GM12878 (cell line): ENCODE data around the gene NCKAP5. TPM values are rescaled to one million over a fixed set of nuclear protein-coding genes. Genes with fewer than 3 reads are reported as not detected.

Experiments
- ATAC-seq: fragments of 200-7000 bp; cut with Tn5 transposase; 3 replicates; pipeline ENCODE4 v1.9.1; 2020; ENCODE audit warnings: mild to moderate bottlenecking, moderate library complexity
- BruUV-seq: library from RNA; stranded (reverse); fragments of 400-500 nt; replicated peaks from 2 replicates; lab custom pipeline; 2021; lab: Mats Ljungman, UMichigan
- CTCF ChIA-PET: fragments of 300-600 bp; sonication (Branson Sonifier 250); formaldehyde crosslinking; extraction: SDS; loops from one replicate; lab custom pipeline; 2021; ENCODE audit warnings: inconsistent platforms; lab: Yijun Ruan, JAX
- POLR2A ChIA-PET: fragments of 350-600 bp; formaldehyde crosslinking; extraction: SDS; loops from one replicate; lab custom pipeline; 2021; ENCODE audit warnings: inconsistent platforms; lab: Charles Lee
- RAD21 ChIA-PET: fragments of 300-600 bp; sonication (Branson Sonifier 250); formaldehyde crosslinking; loops from one replicate; lab custom pipeline; 2023; ENCODE audit warnings: antibody characterized with exemption; ENCODE audit not compliant: unreplicated experiment; lab: Charles Lee
- SMC1A ChIA-PET: fragments of 300-600 bp; sonication (Branson Sonifier 250); formaldehyde crosslinking; loops from one replicate; lab custom pipeline; 2023; ENCODE audit not compliant: unreplicated experiment, uncharacterized antibody; lab: Charles Lee
- DNase-seq: peaks from one replicate; pipeline ENCODE4 v3.0.0-alpha.2; 2011; ENCODE audit warnings: low read depth, low spot score
- FAIRE-seq: peaks from 3 replicates; lab custom pipeline; 2011; peaks lifted over from hg19 to GRCh38; lab: Jason Lieb, UNC
- H2AFZ ChIP-seq: 2 replicates; pipeline ENCODE4 v1.6.0; 2011; ENCODE audit warnings: low read depth, low read length, control low read depth; ENCODE audit not compliant: control insufficient read depth
- H3K27ac ChIP-seq: 2 replicates; pipeline ENCODE4 v1.5.1; 2011; ENCODE audit warnings: control low read depth; ENCODE audit not compliant: control insufficient read depth, insufficient read depth
- H3K27me3 ChIP-seq, 2 experiments: replicated peaks in 1 of 2; 2 replicates each; pipeline versions ENCODE4 v1.6.0 to v1.6.1; 2011; ENCODE audit warnings: low read length in 1 of 2; ENCODE audit not compliant: control insufficient read depth in 2 of 2, insufficient read depth in 2 of 2
- H3K36me3 ChIP-seq, 2 experiments: 2 replicates each; pipeline ENCODE4 v1.5.1; 2011; ENCODE audit warnings: low read length in 1 of 2; ENCODE audit not compliant: control insufficient read depth in 2 of 2, insufficient read depth in 2 of 2
- H3K4me1 ChIP-seq: 2 replicates; pipeline ENCODE4 v1.6.1; 2011; ENCODE audit warnings: mild to moderate bottlenecking, low read length, moderate library complexity, mixed read lengths; ENCODE audit not compliant: control insufficient read depth, insufficient read depth
- H3K4me2 ChIP-seq: 2 replicates; pipeline ENCODE4 v1.6.0; 2011; ENCODE audit warnings: control low read depth; ENCODE audit not compliant: control insufficient read depth, insufficient read depth
- H3K4me3 ChIP-seq: fragments of 200-600 bp; sonication (generic); 2 replicates; pipeline ENCODE4 v1.5.1; 2016
- H3K79me2 ChIP-seq: 2 replicates; pipeline ENCODE4 v1.6.0; 2011; ENCODE audit warnings: low read length; ENCODE audit not compliant: control insufficient read depth, insufficient read depth
- H3K9ac ChIP-seq: 2 replicates; pipeline ENCODE4 v1.8.0; 2011; ENCODE audit warnings: low read length, control low read depth, mixed read lengths; ENCODE audit not compliant: control insufficient read depth, insufficient read depth
- H3K9me3 ChIP-seq: replicated peaks from 3 replicates; pipeline ENCODE4 v1.5.1; 2011; ENCODE audit warnings: mild to moderate bottlenecking, low read length; ENCODE audit not compliant: control insufficient read depth, insufficient read depth
- H4K20me1 ChIP-seq: 2 replicates; pipeline ENCODE4 v1.6.0; 2011; ENCODE audit not compliant: control insufficient read depth, insufficient read depth
- ASH2L ChIP-seq: fragments of 300-600, 200-600 bp; sonication (generic); IDR thresholded peaks from 2 replicates; pipeline ENCODE4 v1.6.1; 2017; ENCODE audit warnings: low read depth, mild to moderate bottlenecking, borderline replicate concordance
- CBX3 ChIP-seq: fragments of 200-600 bp; sonication (generic); IDR thresholded peaks from 2 replicates; pipeline ENCODE4 v1.6.1; 2016; ENCODE audit warnings: low read depth, borderline replicate concordance
- FOS ChIP-seq: IDR thresholded peaks from 3 replicates; pipeline ENCODE4 v1.6.1; 2011; ENCODE audit warnings: borderline replicate concordance; ENCODE audit not compliant: insufficient read length; ENCODE audit errors: extremely low read depth
- IRF4 ChIP-seq: IDR thresholded peaks from 2 replicates; pipeline ENCODE4 v1.6.1; 2011; ENCODE audit warnings: low read depth, low read length
- JUNB ChIP-seq: IDR thresholded peaks from 2 replicates; pipeline ENCODE4 v1.6.1; 2016; ENCODE audit warnings: antibody characterized with exemption, mild to moderate bottlenecking
- LARP7 ChIP-seq: fragments of 450-650 bp; IDR thresholded peaks from 2 replicates; pipeline ENCODE4 v1.6.1; 2017; ENCODE audit warnings: mild to moderate bottlenecking
- NFYB ChIP-seq: IDR thresholded peaks from 2 replicates; pipeline ENCODE4 v1.6.1; 2011; ENCODE audit warnings: low read depth, mild to moderate bottlenecking, low read length, improper control_type of control experiment, moderate library complexity; ENCODE audit not compliant: insufficient read depth
- PAX5 ChIP-seq: IDR thresholded peaks from 2 replicates; pipeline ENCODE4 v1.6.1; 2011; ENCODE audit warnings: low read depth, low read length, borderline replicate concordance
- POLR2AphosphoS5 ChIP-seq: IDR thresholded peaks from 2 replicates; pipeline ENCODE4 v1.6.1; 2011; ENCODE audit warnings: mild to moderate bottlenecking, low read length, inconsistent platforms
- SMAD5 ChIP-seq: IDR thresholded peaks from 2 replicates; pipeline ENCODE4 v1.6.1; 2016; ENCODE audit warnings: antibody characterized with exemption, low read depth
- SREBF1 ChIP-seq: IDR thresholded peaks from 2 replicates; pipeline ENCODE4 v1.6.1; 2012; ENCODE audit warnings: mild to moderate bottlenecking, low read length
- WGBS: methylation state at CpG from one replicate; pipeline ENCODE4 v1.1.6; 2016; ENCODE audit warnings: low lambda C conversion rate; ENCODE audit not compliant: insufficient replicate concordance, insufficient coverage; ENCODE audit errors: missing lambda C conversion rate; 5-methylcytosine and 5-hydroxymethylcytosine counted together
- in situ Hi-C: fragments of 300-500 bp; cut with MboI; formaldehyde crosslinking; loops from 9 replicates; pipeline ENCODE4 v1.14.3; 2018; ENCODE audit warnings: mixed read lengths
- intact Hi-C: fragments of 100-400 bp; cut with micrococcal nuclease; formaldehyde crosslinking; loops from one replicate; pipeline ENCODE4 v1.14.2; 2022; ENCODE audit not compliant: unreplicated experiment
- polyA plus RNA-seq, 11 experiments: library from polyadenylated mRNA; depleted of rRNA in 4 of 11; unstranded in 6 of 11; stranded (reverse) in 5 of 11; fragments of >200 nt; fragmentation: Nextera tagmentation in 4 of 11; fragmentation: Illumina TruSeq in 1 of 11; extraction: Ambion mirVana in 4 of 11; extraction: Trizol in 1 of 11; gene quantifications; 1 replicate in 1 of 11; 2 replicates in 10 of 11; pipeline versions ENCODE4 v1.2.1 to v1.2.3, GENCODE V29; 2011 to 2016; ENCODE audit warnings: inconsistent platforms in 2 of 11, missing spikeins in 2 of 11, low read depth in 1 of 11
- total RNA-seq, 4 experiments: library from RNA; depleted of rRNA in 3 of 4; stranded (reverse); fragments of >200 nt in 3 of 4; fragmentation: Illumina TruSeq in 1 of 4; extraction: Trizol in 1 of 4; gene quantifications; 2 replicates each; pipeline versions ENCODE4 v1.2.1 to v1.2.3, GENCODE V29; 2013 to 2021

The NCKAP5 gene
- total and polyA plus RNA-seq, 10 of the 15 experiments (the other 5 are each of a cell fraction or from before 2014, with no cell fraction given) = 0.06 to 0.44 (median 0.16) TPM

DNA sequence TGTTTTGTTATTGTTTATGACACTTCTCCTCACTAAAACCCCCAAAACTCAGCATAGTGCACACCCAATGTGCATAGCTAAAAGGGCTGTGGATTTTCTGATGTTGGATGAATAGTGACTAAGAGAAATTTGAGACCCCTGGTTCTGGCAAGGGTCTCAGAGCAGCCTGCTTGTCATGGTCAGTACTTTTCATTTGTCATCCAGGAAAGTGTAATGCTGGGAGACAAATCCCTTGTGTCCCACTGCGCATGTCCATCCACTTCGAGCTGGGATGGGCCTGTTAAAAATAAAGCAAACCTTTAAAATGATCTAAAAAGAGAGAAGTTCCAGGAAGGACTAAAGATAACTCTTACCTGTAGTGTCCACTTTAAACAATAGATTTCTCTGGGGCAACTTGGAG is 851.3 kb downstream of the NCKAP5 start:
- Histone ChIP-seq H3K9me3 (no peaks in the 10 kb centered on the region), H3K79me2 (no peaks in the 10 kb centered on the region), H4K20me1 (no peaks in the 10 kb centered on the region), H2AFZ (no peak overlapping the region), H3K9ac (no peak overlapping the region), H3K4me1 (no peaks in the 10 kb centered on the region), H3K4me3 (no peak overlapping the region), H3K27ac (no peak overlapping the region), H3K27me3 (no peaks in the 10 kb centered on the region), H3K4me2 (no peak overlapping the region), H3K36me3 (no peaks in the 10 kb centered on the region)
- ATAC-seq (no peak), FAIRE-seq (no peak), DNase-seq (no peak)
- SMC1A ChIA-PET = interaction anchor here (1.1 to 1.7 kb wide), 2 partner anchors 9 to 40 kb away, joined by 3 to 5 read pairs; no protein-coding TSS in a partner anchor
- CTCF ChIA-PET = interaction anchor here (0.6 kb wide), 1 partner anchor 128 kb away, joined by 3 read pairs; no protein-coding TSS in a partner anchor
- in situ Hi-C loops = no loop called here
- intact Hi-C loops = no loop called here
- no peak for TF ChIP-seq SREBF1
- TF ChIP-seq NFYB = no peak
- no peak for TF ChIP-seq LARP7
- no peak for TF ChIP-seq PAX5
- no peak for TF ChIP-seq CBX3
- no peak for TF ChIP-seq ASH2L
- no peak for TF ChIP-seq SMAD5
- no peak for TF ChIP-seq JUNB
- no peak for TF ChIP-seq IRF4
- no peak for TF ChIP-seq FOS
- TF ChIP-seq POLR2AphosphoS5 = no peak
- POLR2A ChIA-PET = no interaction called here
- RAD21 ChIA-PET = interaction anchor here (0.9 kb wide), 1 partner anchor 20 kb away, joined by 3 read pairs; no protein-coding TSS in a partner anchor
- 0% methylated on average over 2 of the region's 2 CpGs for WGBS
- BruUV-seq = no TSS peak
